ENCODE measurements around the gene LMBRD1.

The LMBRD1 gene

DNA sequence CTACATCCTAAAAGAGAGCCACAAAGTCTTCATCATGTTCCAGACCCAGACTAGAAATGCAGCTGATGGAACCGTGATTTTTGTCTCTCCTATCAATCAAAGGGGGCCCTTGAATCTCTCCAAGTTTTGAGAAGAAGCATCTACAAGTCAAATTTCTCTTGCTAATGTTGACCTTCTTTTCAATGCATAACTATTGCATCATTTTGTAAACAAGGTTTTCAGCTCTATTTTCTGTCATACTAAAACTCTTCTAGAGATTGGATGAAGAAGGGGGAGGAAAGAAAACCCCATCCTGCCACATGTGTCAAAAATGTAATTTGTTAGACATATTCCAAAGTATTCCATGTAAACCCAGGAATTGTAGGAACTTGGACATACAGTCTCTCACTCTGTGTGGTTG lies 169.2 kb downstream of the LMBRD1 start:
- no peak for DNase-seq
- WGBS (ENCODE audit: insufficient coverage) = 100% methylated on average over 1 of the region's 1 CpG
- H3K36me3 ChIP-seq (ENCODE audit: control insufficient read depth in 4 of 4, insufficient read depth in 4 of 4, low read length in 3 of 4) = no peaks in the 10 kb centered on the region
- no peaks in the 10 kb centered on the region for H3K4me1 ChIP-seq (ENCODE audit: control extremely low read depth in 1 of 4, control insufficient read depth in 4 of 4, insufficient read depth in 4 of 4, low read length in 3 of 4)
- ChIA-PET POLR2A (no interaction called here), CTCF (no interaction called here)
- no peaks in the 10 kb centered on the region for H3K9me3 ChIP-seq (ENCODE audit: control extremely low read depth in 1 of 5, control insufficient read depth in 4 of 5, insufficient read depth in 2 of 5, low read depth in 1 of 5, low read length in 4 of 5)
- no peak overlapping the region for H3K27ac ChIP-seq (ENCODE audit: insufficient read depth in 1 of 2, low read depth in 1 of 2, low read length in 2 of 2, poor library complexity in 1 of 2, severe bottlenecking in 2 of 2)
- no peak overlapping the region for H3K4me3 ChIP-seq (ENCODE audit: control insufficient read depth in 1 of 7, extremely low read depth in 1 of 7, insufficient read depth in 4 of 7, low read depth in 2 of 7, low read length in 6 of 7)
- H3K27me3 ChIP-seq (replicated peaks in 2 of 5; ENCODE audit: control insufficient read depth in 4 of 5, insufficient read depth in 5 of 5, low read length in 4 of 5) = peaks cover 0 to 3% (median 0%) of the 10 kb centered on the region in 5 experiments

DNA sequence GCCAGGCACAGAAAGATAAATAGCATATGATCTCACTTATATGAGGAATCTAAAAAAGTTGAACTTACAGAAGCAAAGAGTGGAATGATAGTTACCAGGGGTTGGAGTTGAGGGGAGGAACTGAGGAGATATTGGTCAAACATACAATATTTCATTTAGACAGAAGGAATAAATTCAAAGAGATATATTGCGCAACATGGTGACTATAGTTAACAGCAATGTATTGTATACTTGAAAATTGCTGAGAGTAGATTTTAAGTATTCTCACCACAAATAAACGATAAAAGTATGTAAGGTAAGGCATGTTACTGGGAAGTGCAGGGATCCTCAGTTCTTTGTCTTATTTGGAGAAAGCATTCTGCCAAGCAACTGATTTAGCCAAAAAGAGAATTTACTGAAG lies 171.9 kb downstream of the LMBRD1 start:
- H3K9me3 ChIP-seq (ENCODE audit: control extremely low read depth in 1 of 5, control insufficient read depth in 4 of 5, insufficient read depth in 2 of 5, low read depth in 1 of 5, low read length in 4 of 5) = no peaks in the 10 kb centered on the region
- H3K4me1 ChIP-seq (ENCODE audit: control extremely low read depth in 1 of 4, control insufficient read depth in 4 of 4, insufficient read depth in 4 of 4, low read length in 3 of 4) = no peaks in the 10 kb centered on the region
- POLR2A ChIA-PET = no interaction called here
- H3K27ac ChIP-seq (ENCODE audit: insufficient read depth in 1 of 2, low read depth in 1 of 2, low read length in 2 of 2, poor library complexity in 1 of 2, severe bottlenecking in 2 of 2) = no peak overlapping the region
- no peak overlapping the region for H3K4me3 ChIP-seq (ENCODE audit: control insufficient read depth in 1 of 7, extremely low read depth in 1 of 7, insufficient read depth in 4 of 7, low read depth in 2 of 7, low read length in 6 of 7)
- no peaks in the 10 kb centered on the region for H3K36me3 ChIP-seq (ENCODE audit: control insufficient read depth in 4 of 4, insufficient read depth in 4 of 4, low read length in 3 of 4)
- no CpG with 5 or more reads among the region's 2 CpGs for WGBS (ENCODE audit: insufficient coverage)
- CTCF ChIA-PET = no interaction called here
- no peaks in the 10 kb centered on the region for H3K27me3 ChIP-seq (replicated peaks in 2 of 5; ENCODE audit: control insufficient read depth in 4 of 5, insufficient read depth in 5 of 5, low read length in 4 of 5)
- DNase-seq = no peak
